Fibroblast of lung (primary cell): Measurements from ENCODE around the gene GDPGP1. TPM values are rescaled to one million over a fixed set of nuclear protein-coding genes. Genes with fewer than 3 reads are reported as not detected.
"Not testable (repeated sequence)": the region's sequence is repeated elsewhere in the genome, so short reads cannot be mapped to it uniquely, and the experiment has no call there.

ENCODE experiments used
- DNase-seq, 2 donors: peaks; one replicate each; pipeline versions ENCODE4 v3.0.0 to v3.0.0-alpha.2; 2010; ENCODE audit warnings: low read depth in 2 of 2
- H2AFZ ChIP-seq: 2 replicates; pipeline ENCODE4 v1.5.1; 2012; ENCODE audit warnings: low read length, control low read depth, inconsistent platforms
- H3K27ac ChIP-seq: 2 replicates; pipeline ENCODE4 v1.5.1; 2011; ENCODE audit warnings: low read length, control low read depth; ENCODE audit not compliant: insufficient read depth
- H3K27me3 ChIP-seq: 2 replicates; pipeline ENCODE4 v1.5.1; 2011; ENCODE audit warnings: mild to moderate bottlenecking, low read length; ENCODE audit not compliant: control insufficient read depth, insufficient read depth
- H3K36me3 ChIP-seq: 2 replicates; pipeline ENCODE4 v1.5.1; 2011; ENCODE audit warnings: low read length; ENCODE audit not compliant: control insufficient read depth, insufficient read depth
- H3K4me1 ChIP-seq: 2 replicates; pipeline ENCODE4 v1.5.1; 2011; ENCODE audit warnings: low read length; ENCODE audit not compliant: control insufficient read depth, insufficient read depth; ENCODE audit errors: extremely low read depth
- H3K4me2 ChIP-seq: 2 replicates; pipeline ENCODE4 v1.5.1; 2011; ENCODE audit warnings: low read length, control low read depth; ENCODE audit not compliant: insufficient read depth; ENCODE audit errors: extremely low read depth
- H3K4me3 ChIP-seq, 4 experiments: fragments of 200-600 bp in 1 of 4; sonication (generic) in 1 of 4; replicated peaks in 1 of 4; 2 replicates each; pipeline ENCODE4 v1.5.1; 2011 to 2016; ENCODE audit warnings: low read length in 4 of 4, low read depth in 3 of 4, mild to moderate bottlenecking in 3 of 4, control low read depth in 2 of 4, inconsistent platforms in 1 of 4, mixed read lengths in 1 of 4; ENCODE audit not compliant: insufficient read depth in 1 of 4; ENCODE audit errors: control extremely low read depth in 1 of 4
- H3K79me2 ChIP-seq: 2 replicates; pipeline ENCODE4 v1.5.1; 2012; ENCODE audit warnings: mild to moderate bottlenecking, low read length, inconsistent platforms; ENCODE audit not compliant: control insufficient read depth, insufficient read depth
- H3K9ac ChIP-seq: 2 replicates; pipeline ENCODE4 v1.5.1; 2011; ENCODE audit warnings: mild to moderate bottlenecking, low read length, control low read depth; ENCODE audit not compliant: insufficient read depth
- H3K9me3 ChIP-seq: 2 replicates; pipeline ENCODE4 v1.5.1; 2012; ENCODE audit warnings: low read depth, low read length; ENCODE audit not compliant: control insufficient read depth, insufficient read depth
- H4K20me1 ChIP-seq: 2 replicates; pipeline ENCODE4 v1.5.1; 2011; ENCODE audit warnings: low read length; ENCODE audit not compliant: control insufficient read depth, insufficient read depth; ENCODE audit errors: extremely low read depth
- EZH2 ChIP-seq: IDR thresholded peaks from 2 replicates; pipeline ENCODE4 v1.5.1; 2012; ENCODE audit warnings: low read length, control low read depth, mild to moderate bottlenecking; ENCODE audit errors: missing control alignments
- polyA plus RNA-seq, 2 donors: library from polyadenylated mRNA; depleted of rRNA in 1 of 2; stranded (reverse) in 1 of 2; unstranded in 1 of 2; fragments of >200 nt; gene quantifications; 2 replicates each; pipeline ENCODE4 v1.2.1, GENCODE V29; 2011 to 2012; ENCODE audit warnings: missing spikeins in 1 of 2
- total RNA-seq: library from RNA; depleted of rRNA; stranded (reverse); fragments of >200 nt; gene quantifications from 2 replicates; pipeline ENCODE4 v1.2.1, GENCODE V29; 2014
- TF ChIP-seq, protein P1 (sequence below), 2 donors: IDR thresholded peaks in 1 of 2; conservative IDR thresholded peaks in 1 of 2; 1 replicate in 1 of 2; 2 replicates in 1 of 2; pipeline ENCODE4 v1.5.1; 2011 to 2012; ENCODE audit warnings: low read length in 2 of 2, control low read depth in 1 of 2, inconsistent platforms in 1 of 2, low read depth in 1 of 2, mild to moderate bottlenecking in 1 of 2

GDPGP1 gene
- total and polyA plus RNA-seq, 2 donors (not counting 1 experiment from before 2014, with no cell fraction given), result 1.9 to 9.7 TPM

DNA sequence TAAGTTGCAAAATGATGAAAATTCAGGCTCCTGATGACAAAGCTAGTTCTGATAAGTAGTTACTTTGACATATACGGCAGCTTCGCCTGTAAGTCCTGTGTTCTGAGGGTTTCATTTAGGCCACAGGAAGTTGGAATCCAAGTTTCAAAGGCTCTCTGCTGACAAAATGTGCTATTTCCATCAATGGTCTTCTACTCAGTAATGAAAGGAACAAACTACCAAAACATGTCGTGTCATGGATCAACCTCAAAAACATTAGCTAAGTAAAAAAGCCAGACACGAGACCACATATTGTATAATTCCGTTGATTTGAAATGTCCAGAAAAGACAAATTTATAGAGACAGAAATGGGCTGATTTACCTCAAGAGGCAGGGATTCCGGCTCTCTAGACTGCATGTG lies 53.9 kb downstream of the GDPGP1 start:
- no peak overlapping the region for H2AFZ ChIP-seq
- H3K27ac ChIP-seq, result no peak overlapping the region
- no peaks in the 10 kb centered on the region for H3K4me1 ChIP-seq
- no peak overlapping the region for H3K9ac ChIP-seq
- H3K4me2 ChIP-seq, result no peak overlapping the region
- no peak for DNase-seq
- no peak for TF ChIP-seq EZH2
- TF ChIP-seq, protein P1, sequence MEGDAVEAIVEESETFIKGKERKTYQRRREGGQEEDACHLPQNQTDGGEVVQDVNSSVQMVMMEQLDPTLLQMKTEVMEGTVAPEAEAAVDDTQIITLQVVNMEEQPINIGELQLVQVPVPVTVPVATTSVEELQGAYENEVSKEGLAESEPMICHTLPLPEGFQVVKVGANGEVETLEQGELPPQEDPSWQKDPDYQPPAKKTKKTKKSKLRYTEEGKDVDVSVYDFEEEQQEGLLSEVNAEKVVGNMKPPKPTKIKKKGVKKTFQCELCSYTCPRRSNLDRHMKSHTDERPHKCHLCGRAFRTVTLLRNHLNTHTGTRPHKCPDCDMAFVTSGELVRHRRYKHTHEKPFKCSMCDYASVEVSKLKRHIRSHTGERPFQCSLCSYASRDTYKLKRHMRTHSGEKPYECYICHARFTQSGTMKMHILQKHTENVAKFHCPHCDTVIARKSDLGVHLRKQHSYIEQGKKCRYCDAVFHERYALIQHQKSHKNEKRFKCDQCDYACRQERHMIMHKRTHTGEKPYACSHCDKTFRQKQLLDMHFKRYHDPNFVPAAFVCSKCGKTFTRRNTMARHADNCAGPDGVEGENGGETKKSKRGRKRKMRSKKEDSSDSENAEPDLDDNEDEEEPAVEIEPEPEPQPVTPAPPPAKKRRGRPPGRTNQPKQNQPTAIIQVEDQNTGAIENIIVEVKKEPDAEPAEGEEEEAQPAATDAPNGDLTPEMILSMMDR (conservative IDR thresholded peaks at IDR 0.05 in 1 of 2, IDR thresholded peaks at IDR 0.05 in 1 of 2; ENCODE audit: low read depth in 1 of 2, low read length in 2 of 2), result no peak
- H3K36me3 ChIP-seq, result no peaks in the 10 kb centered on the region
- no peaks in the 10 kb centered on the region for H4K20me1 ChIP-seq
- H3K79me2 ChIP-seq, result no peaks in the 10 kb centered on the region
- no peaks in the 10 kb centered on the region for H3K27me3 ChIP-seq
- no peaks in the 10 kb centered on the region for H3K9me3 ChIP-seq
- no peak overlapping the region for H3K4me3 ChIP-seq

DNA sequence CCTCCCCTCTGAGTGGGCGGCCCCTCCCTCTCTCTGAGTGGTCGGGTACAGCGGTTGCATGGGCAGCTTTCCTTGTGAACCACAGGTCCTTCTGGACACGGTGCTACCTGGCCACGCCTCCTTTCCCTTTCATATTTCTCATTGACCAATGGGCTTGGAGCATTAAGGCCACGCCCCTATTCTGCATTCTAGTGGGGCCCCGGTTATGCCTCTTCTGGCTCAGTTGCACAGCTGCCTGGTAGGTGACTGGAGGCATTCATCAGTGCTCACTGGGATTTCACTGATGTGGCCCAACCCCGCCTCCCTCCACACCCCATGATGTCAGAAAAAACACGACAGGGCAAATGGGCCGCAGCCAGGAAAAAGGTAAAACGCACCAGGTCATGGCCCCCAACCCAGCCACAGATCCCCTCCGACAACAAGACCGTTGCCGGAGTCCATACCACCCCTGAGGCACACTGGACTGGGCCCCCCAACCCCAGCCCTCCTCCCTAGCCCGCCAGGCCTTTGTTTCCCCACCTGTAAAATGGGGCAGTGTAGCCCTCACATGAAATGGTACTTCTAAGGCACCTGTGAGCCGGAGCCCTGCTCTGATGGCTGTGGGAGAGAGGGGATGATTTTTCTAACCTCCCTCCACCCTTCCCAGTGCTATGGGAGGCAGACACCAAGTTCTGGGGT lies 57.8 kb downstream of the GDPGP1 start:
- DNase-seq, result no peak
- Histone ChIP-seq H2AFZ (no peak overlapping the region), H3K36me3 (no peaks in the 10 kb centered on the region), H3K9me3 (no peaks in the 10 kb centered on the region), H3K27ac (no peak overlapping the region), H3K4me3 (no peak overlapping the region), H3K27me3 (no peaks in the 10 kb centered on the region), H3K9ac (no peak overlapping the region), H4K20me1 (no peaks in the 10 kb centered on the region), H3K4me1 (no peaks in the 10 kb centered on the region), H3K79me2 (no peaks in the 10 kb centered on the region), H3K4me2 (no peak overlapping the region)
- TF ChIP-seq EZH2, result no peak

DNA sequence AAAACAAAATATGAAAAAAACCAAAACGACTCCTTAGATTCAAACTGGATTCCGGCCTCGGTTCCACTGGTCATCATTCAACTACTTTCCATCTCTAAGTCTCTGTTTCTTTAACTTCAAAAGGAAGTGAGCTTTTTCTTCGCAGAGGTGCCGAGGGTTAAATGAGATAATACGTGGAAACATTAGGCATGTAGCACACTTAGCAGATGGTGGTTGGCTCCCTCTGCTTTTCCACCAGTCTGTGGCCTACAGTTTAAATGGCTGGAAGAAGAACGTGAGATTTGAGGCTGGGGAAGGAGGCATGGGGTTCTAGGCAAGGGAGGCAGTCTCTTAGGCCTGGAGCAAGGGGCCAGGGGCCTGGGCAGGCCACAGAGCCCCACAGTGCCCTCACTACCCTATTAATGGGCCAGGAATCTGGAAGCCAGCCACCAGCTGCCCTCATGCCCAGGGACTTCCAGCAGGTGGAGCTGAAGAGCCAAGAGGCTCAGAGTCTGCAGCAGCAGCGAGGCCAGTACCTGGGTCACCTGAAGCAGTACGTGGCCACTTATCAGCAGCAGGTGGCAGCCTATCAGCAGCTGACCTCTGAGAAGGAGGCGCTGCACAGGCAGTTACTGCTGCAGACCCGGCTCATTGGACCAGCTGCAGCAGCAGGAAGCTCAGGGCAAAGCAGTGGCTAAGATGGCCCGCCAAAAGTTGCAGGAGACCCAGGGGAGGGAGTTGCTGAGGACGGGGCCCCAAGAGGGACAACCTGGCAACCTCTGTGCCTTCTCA lies 59.2 kb downstream of the GDPGP1 start:
- TF ChIP-seq, protein P1 (conservative IDR thresholded peaks at IDR 0.05 in 1 of 2, IDR thresholded peaks at IDR 0.05 in 1 of 2; ENCODE audit: low read depth in 1 of 2, low read length in 2 of 2), result peak; percentile 71 to 79
- not testable (repeated sequence) for H3K27ac ChIP-seq, H2AFZ ChIP-seq, H3K4me3 ChIP-seq, H3K79me2 ChIP-seq, H3K9ac ChIP-seq, H3K4me2 ChIP-seq, H3K4me1 ChIP-seq, H3K9me3 ChIP-seq, H4K20me1 ChIP-seq, H3K27me3 ChIP-seq, H3K36me3 ChIP-seq
- peak; percentile 22 to 32 for DNase-seq
